ENCODE measurements around the gene FGF12.

GRCh38 chr3:192302721-192303120 lies 424.6 kb downstream of the FGF12 start:
- TF ChIP-seq CTCF (IDR thresholded peaks at IDR 0.05) (no peak), POLR2A (IDR thresholded peaks at IDR 0.05) (no peak)
